HepG2 (cell line): ENCODE results near the gene IL1B. TPM values are rescaled to one million over a fixed set of nuclear protein-coding genes. Genes with fewer than 3 reads are reported as not detected.

Source experiments
- KAT8 ChIP-seq: IDR thresholded peaks from 2 replicates; pipeline ENCODE4 v1.6.1; 2016; ENCODE audit warnings: missing genetic modification reagents, missing compliant biosample characterization
- KLF15 ChIP-seq: sonication (generic); formaldehyde crosslinking; IDR thresholded peaks from 2 replicates; pipeline ENCODE4 v1.8.1; 2023; ENCODE audit warnings: borderline replicate concordance, mild to moderate bottlenecking, inconsistent platforms, missing genetic modification reagents, mixed read lengths
- MYPOP ChIP-seq: sonication (generic); formaldehyde crosslinking; IDR thresholded peaks from 2 replicates; pipeline ENCODE4 v1.8.1; 2023; ENCODE audit warnings: mild to moderate bottlenecking, moderate library complexity, missing genetic modification reagents
- NCOA5 ChIP-seq: sonication (generic); formaldehyde crosslinking; IDR thresholded peaks from 2 replicates; pipeline ENCODE4 v1.4.0; 2020; ENCODE audit warnings: missing genetic modification reagents
- RFX1 ChIP-seq: fragments of 450-650 bp; IDR thresholded peaks from 2 replicates; pipeline ENCODE4 v1.6.1; 2017
- SAP130 ChIP-seq: IDR thresholded peaks from 2 replicates; pipeline ENCODE4 v1.6.1; 2016; ENCODE audit warnings: low read depth
- SIN3A ChIP-seq: IDR thresholded peaks from 2 replicates; pipeline ENCODE4 v1.6.1; 2011; ENCODE audit warnings: low read depth, mild to moderate bottlenecking, control low read depth, low read length, borderline replicate concordance
- SOX6 ChIP-seq, 2 experiments: fragments of 450-650 bp in 1 of 2; sonication (generic) in 1 of 2; formaldehyde crosslinking in 1 of 2; IDR thresholded peaks; 2 replicates each; pipeline versions ENCODE4 v1.4.0 to v1.6.1; 2017 to 2020; ENCODE audit warnings: antibody characterized with exemption in 1 of 2, mild to moderate bottlenecking in 1 of 2, missing genetic modification reagents in 1 of 2
- SP1 ChIP-seq, 2 experiments: fragments of 450-650 bp in 1 of 2; sonication (generic) in 1 of 2; formaldehyde crosslinking in 1 of 2; IDR thresholded peaks; 2 replicates each; pipeline versions ENCODE4 v1.4.0 to v1.6.1; 2016 to 2020; ENCODE audit warnings: missing genetic modification reagents in 1 of 2
- TAF1 ChIP-seq: sonication (generic); formaldehyde crosslinking; IDR thresholded peaks from 2 replicates; pipeline ENCODE4 v1.4.0; 2020; ENCODE audit warnings: missing genetic modification reagents
- ZBTB20 ChIP-seq: sonication (generic); formaldehyde crosslinking; IDR thresholded peaks from 2 replicates; pipeline ENCODE4 v1.8.1; 2023; ENCODE audit warnings: missing genetic modification reagents, low read depth, mild to moderate bottlenecking, borderline replicate concordance
- ZEB1 ChIP-seq: IDR thresholded peaks from 2 replicates; pipeline ENCODE4 v1.6.1; 2012; ENCODE audit warnings: mild to moderate bottlenecking, low read depth, inconsistent platforms; ENCODE audit not compliant: insufficient replicate concordance
- ZNF17 ChIP-seq: sonication (generic); formaldehyde crosslinking; IDR thresholded peaks from 2 replicates; pipeline ENCODE4 v1.5.0; 2020; ENCODE audit warnings: mild to moderate bottlenecking, missing genetic modification reagents
- ZNF350 ChIP-seq: sonication (generic); formaldehyde crosslinking; IDR thresholded peaks from 2 replicates; pipeline ENCODE4 v1.4.0; 2020; ENCODE audit warnings: mild to moderate bottlenecking, low read depth, missing genetic modification reagents, borderline replicate concordance
- ZNF367 ChIP-seq: sonication (generic); formaldehyde crosslinking; IDR thresholded peaks from 2 replicates; pipeline ENCODE4 v1.4.0; 2020; ENCODE audit warnings: missing genetic modification reagents, borderline replicate concordance
- ZNF441 ChIP-seq: sonication (generic); formaldehyde crosslinking; IDR thresholded peaks from 2 replicates; pipeline ENCODE4 v1.7.0; 2021; ENCODE audit warnings: missing genetic modification reagents, borderline replicate concordance
- ZNF501 ChIP-seq: sonication (generic); formaldehyde crosslinking; IDR thresholded peaks from 2 replicates; pipeline ENCODE4 v1.5.1; 2020; ENCODE audit warnings: mild to moderate bottlenecking, moderate library complexity, missing genetic modification reagents
- ZNF543 ChIP-seq: sonication (generic); formaldehyde crosslinking; IDR thresholded peaks from 2 replicates; pipeline ENCODE4 v1.4.0; 2020; ENCODE audit warnings: mild to moderate bottlenecking, missing genetic modification reagents
- ZNF737 ChIP-seq: sonication (generic); formaldehyde crosslinking; IDR thresholded peaks from 2 replicates; pipeline ENCODE4 v1.5.0; 2020; ENCODE audit warnings: missing genetic modification reagents, mild to moderate bottlenecking, borderline replicate concordance
- ZNF747 ChIP-seq: sonication (generic); formaldehyde crosslinking; IDR thresholded peaks from 2 replicates; pipeline ENCODE4 v1.8.1; 2023; ENCODE audit warnings: missing genetic modification reagents, mild to moderate bottlenecking, borderline replicate concordance
- polyA plus RNA-seq, 8 experiments: library from polyadenylated mRNA; depleted of rRNA in 3 of 8; stranded (reverse) in 7 of 8; unstranded in 1 of 8; fragments of >200 nt; fragmentation: Illumina TruSeq in 4 of 8; extraction: Trizol in 4 of 8; gene quantifications; 2 replicates each; pipeline versions ENCODE4 v1.2.1 to v1.2.3, GENCODE V29; 2011 to 2016; ENCODE audit warnings: low read depth in 4 of 8, missing spikeins in 1 of 8, mixed read lengths in 1 of 8; ENCODE audit not compliant: insufficient read depth in 1 of 8
- total RNA-seq, 5 experiments: library from RNA; depleted of rRNA; stranded (reverse); fragments of >200 nt; fragmentation: Illumina TruSeq; extraction: Trizol; gene quantifications; 2 replicates each; pipeline ENCODE4 v1.2.3, GENCODE V29; 2016; ENCODE audit warnings: low read depth in 1 of 5
- TF ChIP-seq, protein P1 (sequence below): IDR thresholded peaks from 2 replicates; pipeline ENCODE4 v1.4.0; 2020; ENCODE audit warnings: mild to moderate bottlenecking, missing genetic modification reagents
- TF ChIP-seq, protein P2 (sequence below): sonication (generic); formaldehyde crosslinking; IDR thresholded peaks from 2 replicates; pipeline ENCODE4 v1.8.0; 2022; ENCODE audit warnings: mild to moderate bottlenecking, missing genetic modification reagents, moderate library complexity
- TF ChIP-seq, protein P3 (sequence below): sonication (generic); formaldehyde crosslinking; IDR thresholded peaks from 2 replicates; pipeline ENCODE4 v1.5.1; 2020; ENCODE audit warnings: missing genetic modification reagents, mild to moderate bottlenecking, borderline replicate concordance

The IL1B gene
- total and polyA plus RNA-seq, 2 of the 13 experiments (the other 11 are each of a cell fraction or from before 2014, with no cell fraction given), result 0.18 TPM; not detected in 1

DNA sequence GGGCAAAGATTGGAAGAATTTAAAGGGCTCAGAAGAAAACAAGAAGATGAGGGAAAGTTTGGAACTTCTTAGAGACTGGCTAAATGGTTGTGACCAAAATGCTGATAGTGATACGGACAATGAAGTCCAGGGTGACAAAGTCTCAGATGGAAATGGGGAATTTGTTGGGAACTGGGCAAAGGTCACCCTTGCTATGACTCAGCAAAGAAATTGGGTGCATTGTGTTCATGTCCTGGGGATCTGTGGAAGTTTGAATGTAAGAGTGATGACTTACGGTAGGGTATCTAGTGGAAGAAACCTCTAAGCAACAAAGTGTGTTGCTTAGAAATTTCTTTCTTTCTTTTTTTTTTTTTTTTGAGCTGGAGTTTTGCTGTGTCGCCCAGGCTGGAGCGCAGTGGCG, 46.3 kb downstream of the IL1B start (continued):
- TF ChIP-seq KAT8 (CRISPR knock-in tag) (no peak), ZNF543 (CRISPR knock-in tag) (no peak), RFX1 (no peak), ZNF17 (no peak), KLF15 (CRISPR knock-in tag) (no peak), ZNF441 (CRISPR knock-in tag) (no peak), SOX6 (IDR thresholded peaks at IDR 0.05) (no peak), SOX6 (CRISPR knock-in tag; IDR thresholded peaks at IDR 0.05) (peak; percentile 54; the same call in 1 of the 2 replicates), ZNF747 (CRISPR knock-in tag) (no peak), SP1 (IDR thresholded peaks at IDR 0.05) (no peak), SP1 (CRISPR knock-in tag; IDR thresholded peaks at IDR 0.05) (no peak), SIN3A (no peak), MYPOP (CRISPR knock-in tag) (no peak), ZNF737 (CRISPR knock-in tag) (no peak), ZNF367 (CRISPR knock-in tag) (no peak), SAP130 (peak; percentile 45), ZNF350 (CRISPR knock-in tag) (no peak), ZEB1 (no peak), ZNF501 (no peak), ZBTB20 (CRISPR knock-in tag) (no peak), NCOA5 (CRISPR knock-in tag) (no peak), TAF1 (no peak)
- TF ChIP-seq, protein P1, sequence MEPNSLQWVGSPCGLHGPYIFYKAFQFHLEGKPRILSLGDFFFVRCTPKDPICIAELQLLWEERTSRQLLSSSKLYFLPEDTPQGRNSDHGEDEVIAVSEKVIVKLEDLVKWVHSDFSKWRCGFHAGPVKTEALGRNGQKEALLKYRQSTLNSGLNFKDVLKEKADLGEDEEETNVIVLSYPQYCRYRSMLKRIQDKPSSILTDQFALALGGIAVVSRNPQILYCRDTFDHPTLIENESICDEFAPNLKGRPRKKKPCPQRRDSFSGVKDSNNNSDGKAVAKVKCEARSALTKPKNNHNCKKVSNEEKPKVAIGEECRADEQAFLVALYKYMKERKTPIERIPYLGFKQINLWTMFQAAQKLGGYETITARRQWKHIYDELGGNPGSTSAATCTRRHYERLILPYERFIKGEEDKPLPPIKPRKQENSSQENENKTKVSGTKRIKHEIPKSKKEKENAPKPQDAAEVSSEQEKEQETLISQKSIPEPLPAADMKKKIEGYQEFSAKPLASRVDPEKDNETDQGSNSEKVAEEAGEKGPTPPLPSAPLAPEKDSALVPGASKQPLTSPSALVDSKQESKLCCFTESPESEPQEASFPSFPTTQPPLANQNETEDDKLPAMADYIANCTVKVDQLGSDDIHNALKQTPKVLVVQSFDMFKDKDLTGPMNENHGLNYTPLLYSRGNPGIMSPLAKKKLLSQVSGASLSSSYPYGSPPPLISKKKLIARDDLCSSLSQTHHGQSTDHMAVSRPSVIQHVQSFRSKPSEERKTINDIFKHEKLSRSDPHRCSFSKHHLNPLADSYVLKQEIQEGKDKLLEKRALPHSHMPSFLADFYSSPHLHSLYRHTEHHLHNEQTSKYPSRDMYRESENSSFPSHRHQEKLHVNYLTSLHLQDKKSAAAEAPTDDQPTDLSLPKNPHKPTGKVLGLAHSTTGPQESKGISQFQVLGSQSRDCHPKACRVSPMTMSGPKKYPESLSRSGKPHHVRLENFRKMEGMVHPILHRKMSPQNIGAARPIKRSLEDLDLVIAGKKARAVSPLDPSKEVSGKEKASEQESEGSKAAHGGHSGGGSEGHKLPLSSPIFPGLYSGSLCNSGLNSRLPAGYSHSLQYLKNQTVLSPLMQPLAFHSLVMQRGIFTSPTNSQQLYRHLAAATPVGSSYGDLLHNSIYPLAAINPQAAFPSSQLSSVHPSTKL, result peak; percentile 55
- TF ChIP-seq, protein P2, sequence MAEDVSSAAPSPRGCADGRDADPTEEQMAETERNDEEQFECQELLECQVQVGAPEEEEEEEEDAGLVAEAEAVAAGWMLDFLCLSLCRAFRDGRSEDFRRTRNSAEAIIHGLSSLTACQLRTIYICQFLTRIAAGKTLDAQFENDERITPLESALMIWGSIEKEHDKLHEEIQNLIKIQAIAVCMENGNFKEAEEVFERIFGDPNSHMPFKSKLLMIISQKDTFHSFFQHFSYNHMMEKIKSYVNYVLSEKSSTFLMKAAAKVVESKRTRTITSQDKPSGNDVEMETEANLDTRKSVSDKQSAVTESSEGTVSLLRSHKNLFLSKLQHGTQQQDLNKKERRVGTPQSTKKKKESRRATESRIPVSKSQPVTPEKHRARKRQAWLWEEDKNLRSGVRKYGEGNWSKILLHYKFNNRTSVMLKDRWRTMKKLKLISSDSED (CRISPR knock-in tag), result no peak
- TF ChIP-seq, protein P3, sequence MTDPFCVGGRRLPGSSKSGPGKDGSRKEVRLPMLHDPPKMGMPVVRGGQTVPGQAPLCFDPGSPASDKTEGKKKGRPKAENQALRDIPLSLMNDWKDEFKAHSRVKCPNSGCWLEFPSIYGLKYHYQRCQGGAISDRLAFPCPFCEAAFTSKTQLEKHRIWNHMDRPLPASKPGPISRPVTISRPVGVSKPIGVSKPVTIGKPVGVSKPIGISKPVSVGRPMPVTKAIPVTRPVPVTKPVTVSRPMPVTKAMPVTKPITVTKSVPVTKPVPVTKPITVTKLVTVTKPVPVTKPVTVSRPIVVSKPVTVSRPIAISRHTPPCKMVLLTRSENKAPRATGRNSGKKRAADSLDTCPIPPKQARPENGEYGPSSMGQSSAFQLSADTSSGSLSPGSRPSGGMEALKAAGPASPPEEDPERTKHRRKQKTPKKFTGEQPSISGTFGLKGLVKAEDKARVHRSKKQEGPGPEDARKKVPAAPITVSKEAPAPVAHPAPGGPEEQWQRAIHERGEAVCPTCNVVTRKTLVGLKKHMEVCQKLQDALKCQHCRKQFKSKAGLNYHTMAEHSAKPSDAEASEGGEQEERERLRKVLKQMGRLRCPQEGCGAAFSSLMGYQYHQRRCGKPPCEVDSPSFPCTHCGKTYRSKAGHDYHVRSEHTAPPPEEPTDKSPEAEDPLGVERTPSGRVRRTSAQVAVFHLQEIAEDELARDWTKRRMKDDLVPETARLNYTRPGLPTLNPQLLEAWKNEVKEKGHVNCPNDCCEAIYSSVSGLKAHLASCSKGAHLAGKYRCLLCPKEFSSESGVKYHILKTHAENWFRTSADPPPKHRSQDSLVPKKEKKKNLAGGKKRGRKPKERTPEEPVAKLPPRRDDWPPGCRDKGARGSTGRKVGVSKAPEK (CRISPR knock-in tag), result no peak
